Skeletal muscle satellite cell (primary cell): ENCODE measurements around the gene XRCC6.
"Not testable (repeated sequence)": the region's sequence is repeated elsewhere in the genome, so short reads cannot be mapped to it uniquely, and the experiment has no call there.

Source experiments
- H3K27me3 ChIP-seq: 2 replicates; pipeline ENCODE4 v1.7.0; 2013; ENCODE audit warnings: low read length; ENCODE audit not compliant: control insufficient read depth, insufficient read depth
- H3K36me3 ChIP-seq: 2 replicates; pipeline ENCODE4 v1.7.0; 2013; ENCODE audit warnings: mild to moderate bottlenecking, control low read depth, low read length; ENCODE audit not compliant: insufficient read depth
- H3K4me1 ChIP-seq: 2 replicates; pipeline ENCODE4 v1.7.0; 2013; ENCODE audit warnings: low read length; ENCODE audit not compliant: control insufficient read depth, insufficient read depth
- H3K4me2 ChIP-seq: 2 replicates; pipeline ENCODE4 v1.7.0; 2013; ENCODE audit warnings: mild to moderate bottlenecking, low read length
- H3K4me3 ChIP-seq: 2 replicates; pipeline ENCODE4 v1.7.0; 2013; ENCODE audit warnings: low read length
- H3K9ac ChIP-seq: 2 replicates; pipeline ENCODE4 v1.7.0; 2013; ENCODE audit warnings: mild to moderate bottlenecking, low read depth, low read length, moderate library complexity
- H3K9me3 ChIP-seq: replicated peaks from 2 replicates; pipeline ENCODE4 v1.7.0; 2013; ENCODE audit warnings: mild to moderate bottlenecking, control low read depth, low read length

XRCC6 gene

GRCh38 chr22:41636467-41636866, 15.4 kb downstream of the XRCC6 start:
- Histone ChIP-seq H3K4me3 (no peak overlapping the region), H3K36me3 (peaks cover 71% of the 10 kb centered on the region), H3K4me2 (no peak overlapping the region), H3K27me3 (no peaks in the 10 kb centered on the region), H3K9ac (no peak overlapping the region), H3K4me1 (peaks cover 11% of the 10 kb centered on the region), H3K9me3 (no peaks in the 10 kb centered on the region)

GRCh38 chr22:41637623-41638022, 16.5 kb downstream of the XRCC6 start:
- Histone ChIP-seq H3K36me3 (peaks cover 82% of the 10 kb centered on the region), H3K4me1 (peaks cover 11% of the 10 kb centered on the region)
- H3K4me2 ChIP-seq, H3K27me3 ChIP-seq, H3K4me3 ChIP-seq, H3K9ac ChIP-seq, H3K9me3 ChIP-seq: not testable (repeated sequence)

- Histone ChIP-seq H3K4me2 (no peak overlapping the region), H3K27me3 (no peaks in the 10 kb centered on the region), H3K4me1 (peaks cover 11% of the 10 kb centered on the region), H3K36me3 (peaks cover 86% of the 10 kb centered on the region), H3K4me3 (no peak overlapping the region), H3K9me3 (no peaks in the 10 kb centered on the region), H3K9ac (no peak overlapping the region)
These were observed 17.0 kb downstream of the XRCC6 start for GRCh38 chr22:41638124-41638523.

- Histone ChIP-seq H3K36me3 (peaks cover 83% of the 10 kb centered on the region), H3K4me1 (peaks cover 11% of the 10 kb centered on the region), H3K9me3 (no peaks in the 10 kb centered on the region)
These were observed 17.7 kb downstream of the XRCC6 start for GRCh38 chr22:41638748-41639147.

GRCh38 chr22:41641854-41642253, 20.8 kb downstream of the XRCC6 start:
- no peak overlapping the region for H3K4me2 ChIP-seq
- peaks cover 79% of the 10 kb centered on the region for H3K36me3 ChIP-seq
- H3K9ac ChIP-seq = no peak overlapping the region
- peaks cover under 1% of the 10 kb centered on the region for H3K4me1 ChIP-seq
- no peak overlapping the region for H3K4me3 ChIP-seq
- no peaks in the 10 kb centered on the region for H3K27me3 ChIP-seq
- no peaks in the 10 kb centered on the region for H3K9me3 ChIP-seq

More at GRCh38 chr22:41638748-41639147, 17.7 kb downstream of the XRCC6 start:
- H3K27me3 ChIP-seq = no peaks in the 10 kb centered on the region
- no peak overlapping the region for H3K9ac ChIP-seq
- no peak overlapping the region for H3K4me3 ChIP-seq
- H3K4me2 ChIP-seq = no peak overlapping the region

- Histone ChIP-seq H3K4me3 (no peak overlapping the region), H3K36me3 (peaks cover 75% of the 10 kb centered on the region), H3K9me3 (no peaks in the 10 kb centered on the region), H3K4me1 (no peaks in the 10 kb centered on the region), H3K9ac (no peak overlapping the region), H3K4me2 (no peak overlapping the region), H3K27me3 (no peaks in the 10 kb centered on the region)
These were observed 21.4 kb downstream of the XRCC6 start for GRCh38 chr22:41642331-41643110.

- Histone ChIP-seq H3K4me2 (no peak overlapping the region), H3K4me3 (no peak overlapping the region), H3K9ac (no peak overlapping the region), H3K9me3 (no peaks in the 10 kb centered on the region), H3K27me3 (no peaks in the 10 kb centered on the region), H3K36me3 (peaks cover 64% of the 10 kb centered on the region), H3K4me1 (peaks cover 7% of the 10 kb centered on the region)
These were observed 26.7 kb downstream of the XRCC6 start for GRCh38 chr22:41647771-41648170.

GRCh38 chr22:41648432-41648831, 27.3 kb downstream of the XRCC6 start:
- Histone ChIP-seq H3K4me1 (peaks cover 7% of the 10 kb centered on the region), H3K27me3 (no peaks in the 10 kb centered on the region), H3K4me2 (no peak overlapping the region), H3K36me3 (peaks cover 66% of the 10 kb centered on the region), H3K9ac (no peak overlapping the region), H3K4me3 (no peak overlapping the region), H3K9me3 (no peaks in the 10 kb centered on the region)

- Histone ChIP-seq H3K27me3 (no peaks in the 10 kb centered on the region), H3K36me3 (peaks cover 71% of the 10 kb centered on the region), H3K4me1 (peaks cover 7% of the 10 kb centered on the region), H3K4me3 (no peak overlapping the region), H3K9me3 (no peaks in the 10 kb centered on the region), H3K9ac (no peak overlapping the region), H3K4me2 (no peak overlapping the region)
These were observed 29.1 kb downstream of the XRCC6 start for GRCh38 chr22:41650229-41650628.

GRCh38 chr22:41650821-41651220, 29.7 kb downstream of the XRCC6 start:
- peaks cover 7% of the 10 kb centered on the region for H3K4me1 ChIP-seq
- H3K9me3 ChIP-seq = no peaks in the 10 kb centered on the region
- no peak overlapping the region for H3K9ac ChIP-seq
- no peaks in the 10 kb centered on the region for H3K27me3 ChIP-seq
- no peak overlapping the region for H3K4me3 ChIP-seq
- peaks cover 72% of the 10 kb centered on the region for H3K36me3 ChIP-seq
- H3K4me2 ChIP-seq = no peak overlapping the region

GRCh38 chr22:41654322-41654721, 33.2 kb downstream of the XRCC6 start:
- Histone ChIP-seq H3K36me3 (peaks cover 76% of the 10 kb centered on the region), H3K4me2 (no peak overlapping the region), H3K9ac (no peak overlapping the region)

GRCh38 chr22:41656556-41656955, 35.5 kb downstream of the XRCC6 start:
- Histone ChIP-seq H3K9ac (no peak overlapping the region), H3K4me3 (no peak overlapping the region), H3K27me3 (no peaks in the 10 kb centered on the region), H3K4me2 (no peak overlapping the region), H3K36me3 (peaks cover 82% of the 10 kb centered on the region), H3K9me3 (no peaks in the 10 kb centered on the region), H3K4me1 (no peaks in the 10 kb centered on the region)

More at GRCh38 chr22:41654322-41654721, 33.2 kb downstream of the XRCC6 start:
- Histone ChIP-seq H3K27me3 (no peaks in the 10 kb centered on the region), H3K9me3 (no peaks in the 10 kb centered on the region), H3K4me3 (no peak overlapping the region), H3K4me1 (no peaks in the 10 kb centered on the region)
